Measurements from ENCODE around the gene JAZF1.

Gene JAZF1

GRCh38 chr7:28008171-28008570 is 172.4 kb downstream of the JAZF1 start:
- ATAC-seq, result no peak

GRCh38 chr7:28006491-28006890 is 174.1 kb downstream of the JAZF1 start:
- DNase-seq (no peak), ATAC-seq (no peak)

More at GRCh38 chr7:28008171-28008570, 172.4 kb downstream of the JAZF1 start:
- DNase-seq, result no peak

GRCh38 chr7:28005847-28006231 is 174.8 kb downstream of the JAZF1 start:
- DNase-seq, result no peak
- ATAC-seq, result no peak

- DNase-seq (no peak), ATAC-seq (no peak)
Observed at GRCh38 chr7:28005075-28005846, 175.3 kb downstream of the JAZF1 start.

GRCh38 chr7:28003408-28003807 is 177.2 kb downstream of the JAZF1 start:
- ATAC-seq (no peak), DNase-seq (no peak)

GRCh38 chr7:28002638-28003037 is 178.0 kb downstream of the JAZF1 start:
- DNase-seq, result no peak
- no peak for ATAC-seq

- ATAC-seq, result no peak
Observed at GRCh38 chr7:28001896-28002295, 178.7 kb downstream of the JAZF1 start.

GRCh38 chr7:27999829-28000228 is 180.8 kb downstream of the JAZF1 start:
- ATAC-seq (no peak), DNase-seq (no peak)

More at GRCh38 chr7:28001896-28002295, 178.7 kb downstream of the JAZF1 start:
- no peak for DNase-seq

- DNase-seq (no peak), ATAC-seq (no peak)
Observed at GRCh38 chr7:27998382-27998781, 182.2 kb downstream of the JAZF1 start.

GRCh38 chr7:27997188-27997707 is 183.3 kb downstream of the JAZF1 start:
- no peak for DNase-seq
- no peak for ATAC-seq

- ATAC-seq (no peak), DNase-seq (no peak)
Observed at GRCh38 chr7:27996141-27996540, 184.5 kb downstream of the JAZF1 start.

- no peak for ATAC-seq
- DNase-seq, result no peak
Observed at GRCh38 chr7:27995228-27995627, 185.4 kb downstream of the JAZF1 start.

GRCh38 chr7:27994639-27995038 is 186.0 kb downstream of the JAZF1 start:
- DNase-seq (no peak), ATAC-seq (no peak)

GRCh38 chr7:27992755-27993493 is 187.7 kb downstream of the JAZF1 start:
- DNase-seq, result no peak
- no peak for ATAC-seq

GRCh38 chr7:27992097-27992496 is 188.5 kb downstream of the JAZF1 start:
- DNase-seq (no peak), ATAC-seq (no peak)

- ATAC-seq (no peak), DNase-seq (no peak)
Observed at GRCh38 chr7:27991006-27991528, 189.5 kb downstream of the JAZF1 start.

GRCh38 chr7:27976531-27976930 is 204.1 kb downstream of the JAZF1 start:
- DNase-seq (no peak), ATAC-seq (no peak)

- no peak for DNase-seq
- ATAC-seq, result no peak
Observed at GRCh38 chr7:27973625-27974024, 207.0 kb downstream of the JAZF1 start.

- ATAC-seq (no peak), DNase-seq (no peak)
Observed at GRCh38 chr7:27972276-27972675, 208.3 kb downstream of the JAZF1 start.

- DNase-seq, result no peak
- ATAC-seq, result no peak
Observed at GRCh38 chr7:27971171-27971812, 209.3 kb downstream of the JAZF1 start.

- no peak for DNase-seq
- no peak for ATAC-seq
Observed at GRCh38 chr7:27970350-27970749, 210.2 kb downstream of the JAZF1 start.

- ATAC-seq (no peak), DNase-seq (no peak)
Observed at GRCh38 chr7:27969346-27969745, 211.2 kb downstream of the JAZF1 start.

GRCh38 chr7:27967639-27968038 is 213.0 kb downstream of the JAZF1 start:
- DNase-seq (no peak), ATAC-seq (no peak)
